Stromal cell of bone marrow (primary cell): ENCODE data around the gene WDR54.
"Not testable (repeated sequence)": the region's sequence is repeated elsewhere in the genome, so short reads cannot be mapped to it uniquely, and the experiment has no call there.

ENCODE experiments used
- DNase-seq: peaks from one replicate; pipeline ENCODE4 v3.0.0-alpha.2; 2012; ENCODE audit warnings: low read depth

The WDR54 gene

DNA sequence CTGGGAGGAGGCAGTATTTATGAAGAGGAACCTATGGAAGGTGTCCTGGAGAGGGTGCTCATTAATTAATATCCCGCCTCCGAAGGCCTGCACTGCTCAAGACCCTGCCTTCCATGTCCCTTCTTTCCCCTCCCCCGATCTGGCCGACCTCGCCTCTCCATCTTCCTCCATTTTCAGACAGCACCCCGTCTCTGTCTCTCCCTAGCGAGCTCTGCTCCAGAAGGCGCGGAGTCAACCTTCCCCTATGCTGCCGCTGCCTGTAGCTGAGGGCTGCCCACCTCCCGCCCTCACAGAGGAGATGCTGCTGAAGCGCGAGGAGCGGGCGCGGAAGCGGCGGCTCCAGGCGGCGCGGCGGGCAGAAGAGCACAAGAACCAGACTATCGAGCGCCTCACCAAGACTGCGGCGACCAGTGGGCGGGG, 35.6 kb downstream of the WDR54 start:
- no peak for DNase-seq

- no peak for DNase-seq
These were observed 36.1 kb downstream of the WDR54 start for GRCh38 chr2:74457549-74458131.

GRCh38 chr2:74458132-74458937, 36.8 kb downstream of the WDR54 start, which contains the start of gene WBP1:
WBP1 (plus strand) TSS chr2:74458438; CDS start chr2:74458603, 165 bp downstream.
- peak; percentile 100 for DNase-seq

GRCh38 chr2:74458938-74459363, 37.4 kb downstream of the WDR54 start:
- DNase-seq: no peak

DNA sequence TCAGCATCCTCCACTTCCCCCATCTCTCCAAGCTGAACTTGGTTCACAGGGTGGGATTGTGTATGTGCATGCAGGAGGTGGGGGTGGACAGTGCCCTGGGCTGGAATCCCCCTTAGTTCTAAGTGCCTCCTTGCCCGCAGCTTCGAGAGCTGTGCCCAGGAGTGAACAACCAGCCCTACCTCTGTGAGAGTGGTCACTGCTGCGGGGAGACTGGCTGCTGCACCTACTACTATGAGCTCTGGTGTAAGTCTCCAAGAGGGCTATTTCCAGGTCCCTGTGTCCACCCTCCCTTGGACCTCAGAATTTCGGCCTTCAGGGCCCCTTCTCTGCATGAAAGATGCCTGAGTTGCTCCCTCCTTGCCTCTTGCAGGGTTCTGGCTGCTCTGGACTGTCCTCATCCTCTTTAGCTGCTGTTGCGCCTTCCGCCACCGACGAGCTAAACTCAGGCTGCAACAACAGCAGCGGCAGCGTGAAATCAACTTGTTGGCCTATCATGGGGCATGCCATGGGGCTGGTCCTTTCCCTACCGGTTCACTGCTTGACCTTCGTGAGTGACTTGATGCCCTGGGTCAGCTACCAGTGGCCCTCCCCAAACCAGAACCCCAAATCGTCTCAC, 38.1 kb downstream of the WDR54 start:
- DNase-seq: not testable (repeated sequence)

DNA sequence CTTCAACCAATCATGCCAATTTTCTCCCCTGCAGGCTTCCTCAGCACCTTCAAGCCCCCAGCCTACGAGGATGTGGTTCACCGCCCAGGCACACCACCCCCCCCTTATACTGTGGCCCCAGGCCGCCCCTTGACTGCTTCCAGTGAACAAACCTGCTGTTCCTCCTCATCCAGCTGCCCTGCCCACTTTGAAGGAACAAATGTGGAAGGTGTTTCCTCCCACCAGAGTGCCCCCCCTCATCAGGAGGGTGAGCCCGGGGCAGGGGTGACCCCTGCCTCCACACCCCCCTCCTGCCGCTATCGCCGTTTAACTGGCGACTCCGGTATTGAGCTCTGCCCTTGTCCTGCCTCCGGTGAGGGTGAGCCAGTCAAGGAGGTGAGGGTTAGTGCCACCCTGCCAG, 38.7 kb downstream of the WDR54 start:
- not testable (repeated sequence) for DNase-seq

DNA sequence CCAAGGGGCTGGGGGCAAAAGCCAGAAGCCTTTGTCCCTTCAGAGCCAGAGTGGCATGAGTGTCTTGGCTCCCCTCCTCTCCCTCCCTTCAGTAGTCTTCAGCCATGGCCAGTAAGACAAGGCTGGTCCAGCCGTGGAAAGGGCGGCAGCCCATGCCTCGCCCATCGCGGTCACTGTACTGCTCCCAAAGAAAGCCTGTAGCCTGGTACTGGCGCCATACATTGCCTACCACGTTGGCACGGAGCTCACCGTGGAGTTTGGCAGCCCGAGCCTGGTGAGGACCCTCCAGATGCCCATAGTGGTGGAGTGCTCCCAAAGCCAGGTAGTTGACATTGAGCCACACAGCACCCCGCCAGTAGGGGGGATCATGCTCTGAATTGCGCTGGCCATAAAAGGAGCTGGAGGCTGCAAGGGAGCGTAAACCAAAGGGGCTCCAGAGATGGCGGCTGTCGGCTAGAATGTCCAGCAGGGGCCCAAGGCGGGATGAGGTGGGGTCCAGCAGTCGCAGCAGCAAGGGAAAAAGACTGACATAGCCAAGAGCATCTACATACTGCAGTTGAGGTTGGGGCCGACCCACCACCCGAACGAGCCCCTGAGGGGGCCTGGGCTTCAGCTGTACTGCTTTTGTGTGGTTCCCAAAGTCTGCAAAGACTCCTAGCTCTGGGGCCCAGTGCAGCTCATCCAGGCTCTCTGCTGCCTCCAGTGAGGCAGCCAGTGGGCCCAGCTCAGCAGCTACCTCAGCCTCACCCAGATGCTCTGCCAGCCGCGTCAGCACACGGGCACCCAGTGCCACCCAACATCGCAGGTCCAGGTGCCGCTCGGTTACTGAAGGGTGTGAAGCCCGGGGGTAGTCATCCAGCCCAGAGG, 39.9 kb downstream of the WDR54 start:
- no peak for DNase-seq

- no peak for DNase-seq
These were observed 40.7 kb downstream of the WDR54 start for GRCh38 chr2:74462054-74462785.

DNA sequence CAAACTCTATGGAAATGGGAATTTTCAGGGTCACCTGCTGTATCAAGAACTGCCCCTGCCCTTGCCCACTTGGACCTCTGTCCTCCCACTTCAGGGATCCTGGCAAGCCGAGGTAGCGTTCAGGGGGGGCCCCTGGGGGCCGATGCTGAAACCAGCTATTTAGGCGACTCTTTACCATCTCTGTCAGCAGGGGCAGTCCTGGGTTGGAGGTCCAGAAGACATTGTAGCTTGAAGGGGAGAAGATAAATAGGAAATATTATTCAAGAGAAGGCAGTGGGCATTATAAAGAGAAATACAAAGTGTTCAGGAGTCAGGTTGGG, 41.2 kb downstream of the WDR54 start:
- DNase-seq: no peak

DNA sequence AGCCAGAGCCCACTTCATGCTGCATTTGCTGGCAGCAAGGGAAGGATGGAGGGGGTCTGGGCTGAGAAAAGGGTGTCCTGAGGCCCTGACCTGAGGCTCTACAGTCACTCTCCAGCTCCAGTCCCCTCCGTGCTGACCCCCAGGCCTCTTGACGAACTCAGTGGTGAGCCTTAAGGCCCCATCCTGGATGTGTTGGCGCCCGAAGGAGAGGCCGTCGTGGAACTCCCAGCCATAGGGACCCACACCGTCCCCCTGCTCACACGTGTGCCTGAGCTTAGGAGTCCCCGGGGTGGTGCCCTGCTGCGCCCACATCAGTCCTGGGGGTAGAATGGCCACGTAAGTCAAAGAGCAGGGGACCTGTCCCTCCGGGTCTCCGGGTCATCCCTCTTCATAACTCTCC, 42.9 kb downstream of the WDR54 start:
- DNase-seq: no peak

DNA sequence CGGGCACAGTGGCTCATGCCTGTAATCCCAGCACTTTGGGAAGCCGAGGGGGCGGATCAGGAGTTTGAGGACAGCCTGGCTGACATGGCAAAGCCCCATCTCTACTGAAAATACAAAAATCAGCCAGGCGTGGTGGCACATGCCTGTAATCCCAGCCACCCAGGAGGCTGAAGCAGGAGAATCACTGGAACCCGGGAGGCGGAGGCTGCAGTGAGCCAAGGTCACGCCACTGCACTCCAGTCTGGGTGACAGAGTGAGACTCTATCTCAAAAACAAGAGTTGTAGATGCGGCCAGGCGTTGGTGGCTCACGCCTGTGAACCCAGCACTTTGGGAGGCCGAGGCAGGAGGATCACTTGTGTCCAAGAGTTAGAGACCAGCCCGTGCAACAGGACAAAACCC, 49.2 kb downstream of the WDR54 start:
- DNase-seq: not testable (repeated sequence)

DNA sequence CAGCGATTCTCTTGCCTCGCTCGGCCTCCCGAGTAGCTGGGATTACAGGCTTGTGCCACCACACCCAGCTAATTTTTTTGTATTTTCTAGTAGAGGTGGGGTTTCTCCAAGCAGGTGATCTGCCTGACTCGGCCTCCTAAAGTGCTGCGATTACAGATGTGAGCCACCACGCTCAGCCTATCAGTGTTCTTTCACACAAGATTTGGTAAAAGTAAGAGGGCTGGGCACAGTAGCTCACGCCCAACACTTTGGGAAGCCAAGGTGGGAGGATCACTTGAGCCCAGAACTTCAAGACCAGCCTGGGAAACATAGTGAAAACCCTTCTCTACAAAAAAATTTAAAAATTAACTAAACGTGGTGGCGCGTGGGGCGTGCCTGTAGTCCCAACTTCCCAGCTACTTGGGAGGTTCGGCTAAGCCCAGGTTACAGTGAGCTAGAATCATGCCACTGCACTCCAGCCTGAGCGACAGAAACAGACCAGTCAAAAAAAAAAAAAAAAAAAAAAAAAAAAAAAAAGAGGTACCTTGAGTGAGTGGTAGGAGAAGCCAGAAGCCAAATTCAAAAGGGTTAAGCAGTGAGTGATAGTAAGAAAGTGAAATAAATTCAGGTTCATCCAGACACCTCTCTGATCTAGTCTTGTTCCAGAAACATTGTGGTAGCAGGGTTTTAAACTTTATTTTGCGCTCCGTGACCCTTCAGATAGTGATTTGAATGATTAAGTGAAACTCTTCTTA, 50.0 kb downstream of the WDR54 start:
- no peak for DNase-seq

GRCh38 chr2:74472086-74472944, 50.8 kb downstream of the WDR54 start, which contains the start of gene MRPL53:
MRPL53 (minus strand) TSS chr2:74472680; CDS start chr2:74472660, 20 bp downstream.
- DNase-seq: peak; percentile 85

GRCh38 chr2:74472945-74473258, 51.4 kb downstream of the WDR54 start:
- DNase-seq: no peak

DNA sequence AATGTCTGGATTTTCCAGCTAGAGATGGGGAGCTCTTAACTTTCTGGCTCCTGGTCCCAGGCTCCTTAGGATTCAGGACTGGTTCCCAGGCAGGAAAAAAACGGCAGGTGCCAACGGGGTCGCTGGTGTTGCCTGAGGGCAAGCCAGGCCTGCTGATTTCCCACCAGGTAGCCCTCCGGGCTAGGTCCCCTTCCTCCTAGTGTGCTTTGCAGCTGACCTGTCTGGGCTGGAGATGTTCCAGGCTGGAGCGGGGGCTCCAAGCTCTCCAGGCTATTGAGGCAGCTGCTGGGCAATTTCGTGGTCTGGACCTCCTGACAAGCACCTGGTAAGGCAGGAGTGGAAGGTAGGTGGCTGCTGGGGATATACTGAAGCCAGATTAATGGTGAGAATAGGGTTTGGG, 53.0 kb downstream of the WDR54 start:
- no peak for DNase-seq

DNA sequence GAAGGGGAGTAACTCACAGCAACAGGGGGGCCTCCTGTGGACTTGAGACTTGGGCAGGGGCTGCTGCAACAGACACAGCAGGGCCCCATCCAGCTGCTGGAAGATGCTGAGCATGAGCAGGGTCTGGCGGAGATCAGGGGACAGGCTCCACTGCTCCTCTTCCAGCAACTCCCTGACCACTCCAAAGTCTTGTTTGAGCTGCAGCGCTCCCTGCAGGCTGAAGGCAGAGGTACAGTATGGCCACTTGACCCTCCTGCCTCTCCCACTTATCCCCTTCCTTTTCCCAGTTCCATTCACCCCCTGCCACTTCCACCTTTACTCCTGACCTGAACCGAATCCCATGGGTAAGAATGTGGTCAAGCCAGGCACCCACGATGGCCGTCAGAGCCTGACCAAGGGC, 53.4 kb downstream of the WDR54 start:
- DNase-seq: no peak
